Measurements from ENCODE around the gene CENPP. TPM values are rescaled to one million over a fixed set of nuclear protein-coding genes. Genes with fewer than 3 reads are reported as not detected.

The CENPP gene
- total RNA-seq, 1 donor from 2014 or later = 1.9 TPM

DNA sequence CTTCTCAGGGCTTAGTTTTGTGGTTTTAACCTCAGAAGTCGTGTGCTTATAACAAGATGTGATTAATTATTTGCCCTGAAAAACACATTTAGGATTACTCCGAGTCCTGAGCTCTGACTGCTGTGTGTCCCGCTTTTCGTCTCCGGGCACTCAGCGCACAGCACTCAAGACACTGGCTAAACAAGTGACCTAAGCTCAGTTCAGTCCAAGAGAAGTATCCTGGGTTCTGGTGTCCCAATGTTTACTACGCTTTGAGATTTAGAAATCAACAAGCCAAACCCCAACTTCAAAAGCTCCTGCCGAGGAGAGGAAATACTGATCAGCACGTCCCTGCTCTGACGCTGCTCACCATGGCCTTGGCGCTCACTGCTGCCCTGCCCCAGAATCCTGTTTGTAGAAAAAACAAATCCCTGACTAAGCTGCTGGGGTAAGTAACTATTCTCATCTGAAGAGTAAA, 290.9 kb downstream of the CENPP start:
- H3K27me3 ChIP-seq (ENCODE audit: insufficient read depth, low read length) = no peaks in the 10 kb centered on the region
- TF ChIP-seq CTCF (IDR thresholded peaks at IDR 0.05; ENCODE audit: insufficient read depth, low read depth, low read length) = no peak
- no peak for TF ChIP-seq EZH2 (IDR thresholded peaks at IDR 0.05; ENCODE audit: insufficient read depth, low read length)
- DNase-seq (ENCODE audit: low read depth) (no peak), FAIRE-seq (no peak)
- peaks cover 11% of the 10 kb centered on the region for H4K20me1 ChIP-seq (ENCODE audit: insufficient read depth, low read length)
- Mint-ChIP-seq H3K4me1 (ENCODE audit: low read depth, unreplicated experiment) (no peaks in the 10 kb centered on the region), H3K27ac (ENCODE audit: unreplicated experiment) (no peak overlapping the region), H3K9me3 (ENCODE audit: unreplicated experiment) (no peaks in the 10 kb centered on the region), H3K36me3 (ENCODE audit: low read depth, unreplicated experiment) (peaks cover 45% of the 10 kb centered on the region), H3K4me3 (ENCODE audit: unreplicated experiment) (no peak overlapping the region), H3K27me3 (ENCODE audit: low read depth, unreplicated experiment) (no peaks in the 10 kb centered on the region)
- H3K4me1 ChIP-seq (ENCODE audit: insufficient read depth, low read length) = no peaks in the 10 kb centered on the region
- H3K36me3 ChIP-seq (ENCODE audit: insufficient read depth, low read length) = peaks cover 30% of the 10 kb centered on the region
- no peak overlapping the region for H3K9ac ChIP-seq (ENCODE audit: low read length)
- no peak overlapping the region for H3K4me3 ChIP-seq (ENCODE audit: insufficient read depth, low read depth, low read length)
- no peak overlapping the region for H2AFZ ChIP-seq (ENCODE audit: low read depth, low read length)
- peaks cover under 1% of the 10 kb centered on the region for H3K79me2 ChIP-seq (ENCODE audit: insufficient read depth, low read length)
- no peaks in the 10 kb centered on the region for H3K9me3 ChIP-seq (ENCODE audit: insufficient read depth, low read depth, low read length)
- no peak overlapping the region for H3K4me2 ChIP-seq (ENCODE audit: low read length)
- no peak overlapping the region for H3K27ac ChIP-seq (ENCODE audit: low read depth, low read length)

GRCh38 chr9:92617195-92617813, 291.6 kb downstream of the CENPP start:
- Histone ChIP-seq H3K4me2 (ENCODE audit: low read length) (no peak overlapping the region), H3K27ac (ENCODE audit: low read depth, low read length) (no peak overlapping the region), H3K4me1 (ENCODE audit: insufficient read depth, low read length) (no peaks in the 10 kb centered on the region), H3K36me3 (ENCODE audit: insufficient read depth, low read length) (peaks cover 30% of the 10 kb centered on the region), H2AFZ (ENCODE audit: low read depth, low read length) (no peak overlapping the region), H3K4me3 (ENCODE audit: insufficient read depth, low read depth, low read length) (no peak overlapping the region), H4K20me1 (ENCODE audit: insufficient read depth, low read length) (peaks cover 11% of the 10 kb centered on the region), H3K79me2 (ENCODE audit: insufficient read depth, low read length) (peaks cover 3% of the 10 kb centered on the region), H3K27me3 (ENCODE audit: insufficient read depth, low read length) (no peaks in the 10 kb centered on the region), H3K9ac (ENCODE audit: low read length) (no peak overlapping the region), H3K9me3 (ENCODE audit: insufficient read depth, low read depth, low read length) (no peaks in the 10 kb centered on the region)
- TF ChIP-seq CTCF (IDR thresholded peaks at IDR 0.05; ENCODE audit: insufficient read depth, low read depth, low read length) = no peak
- TF ChIP-seq EZH2 (IDR thresholded peaks at IDR 0.05; ENCODE audit: insufficient read depth, low read length) = no peak
- H3K4me1 Mint-ChIP-seq (ENCODE audit: low read depth, unreplicated experiment) = no peaks in the 10 kb centered on the region
- no peak for DNase-seq (ENCODE audit: low read depth)
- H3K4me3 Mint-ChIP-seq (ENCODE audit: unreplicated experiment) = no peak overlapping the region
- no peak overlapping the region for H3K27ac Mint-ChIP-seq (ENCODE audit: unreplicated experiment)
- peaks cover 42% of the 10 kb centered on the region for H3K36me3 Mint-ChIP-seq (ENCODE audit: low read depth, unreplicated experiment)
- FAIRE-seq = no peak
- H3K9me3 Mint-ChIP-seq (ENCODE audit: unreplicated experiment) = no peaks in the 10 kb centered on the region
- H3K27me3 Mint-ChIP-seq (ENCODE audit: low read depth, unreplicated experiment) = no peaks in the 10 kb centered on the region

DNA sequence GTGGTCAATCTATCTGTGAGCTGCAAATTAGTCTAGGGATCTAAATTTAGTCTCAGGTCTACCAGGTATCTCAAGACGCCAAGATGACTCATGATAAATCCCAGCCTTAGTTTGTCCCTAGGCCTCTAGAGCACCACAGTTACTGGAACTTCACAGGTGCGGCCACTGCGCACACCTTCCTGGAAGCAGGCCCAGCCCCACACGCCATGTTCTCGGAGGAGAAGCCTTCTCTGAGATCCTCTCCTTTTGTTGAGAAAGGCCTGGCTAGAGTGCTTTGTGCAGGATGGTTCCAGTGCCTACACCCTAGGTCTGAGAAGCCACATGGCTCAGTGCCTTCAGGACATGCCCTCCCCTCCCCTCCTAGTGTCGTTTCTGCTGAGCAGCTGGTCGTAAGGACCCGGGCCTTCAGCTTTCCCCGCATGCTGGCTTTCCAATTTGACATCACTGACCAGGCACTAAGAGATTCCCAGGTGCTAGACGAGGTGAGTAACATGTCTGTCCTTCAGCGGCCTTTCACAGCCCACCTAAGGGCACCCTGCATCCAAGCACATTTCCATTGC, 292.3 kb downstream of the CENPP start:
- no peaks in the 10 kb centered on the region for H3K9me3 Mint-ChIP-seq (ENCODE audit: unreplicated experiment)
- FAIRE-seq = no peak
- DNase-seq (ENCODE audit: low read depth) = no peak
- no peak overlapping the region for H3K27ac ChIP-seq (ENCODE audit: low read depth, low read length)
- H3K9me3 ChIP-seq (ENCODE audit: insufficient read depth, low read depth, low read length) = no peaks in the 10 kb centered on the region
- no peak overlapping the region for H3K4me3 ChIP-seq (ENCODE audit: insufficient read depth, low read depth, low read length)
- no peak overlapping the region for H3K4me2 ChIP-seq (ENCODE audit: low read length)
- TF ChIP-seq EZH2 (IDR thresholded peaks at IDR 0.05; ENCODE audit: insufficient read depth, low read length) (no peak), CTCF (IDR thresholded peaks at IDR 0.05; ENCODE audit: insufficient read depth, low read depth, low read length) (no peak)
- no peaks in the 10 kb centered on the region for H3K4me1 ChIP-seq (ENCODE audit: insufficient read depth, low read length)
- peaks cover 29% of the 10 kb centered on the region for H3K36me3 ChIP-seq (ENCODE audit: insufficient read depth, low read length)
- peaks cover 40% of the 10 kb centered on the region for H3K36me3 Mint-ChIP-seq (ENCODE audit: low read depth, unreplicated experiment)
- H3K27me3 ChIP-seq (ENCODE audit: insufficient read depth, low read length) = no peaks in the 10 kb centered on the region
- no peak overlapping the region for H2AFZ ChIP-seq (ENCODE audit: low read depth, low read length)
- no peaks in the 10 kb centered on the region for H3K4me1 Mint-ChIP-seq (ENCODE audit: low read depth, unreplicated experiment)
- H4K20me1 ChIP-seq (ENCODE audit: insufficient read depth, low read length) = peaks cover 11% of the 10 kb centered on the region
- no peak overlapping the region for H3K9ac ChIP-seq (ENCODE audit: low read length)
- no peaks in the 10 kb centered on the region for H3K27me3 Mint-ChIP-seq (ENCODE audit: low read depth, unreplicated experiment)
- peaks cover 3% of the 10 kb centered on the region for H3K79me2 ChIP-seq (ENCODE audit: insufficient read depth, low read length)
- no peak overlapping the region for H3K27ac Mint-ChIP-seq (ENCODE audit: unreplicated experiment)
- H3K4me3 Mint-ChIP-seq (ENCODE audit: unreplicated experiment) = no peak overlapping the region

All from astrocyte (in vitro differentiated cells and primary cell).